ENCODE results near the gene LRP1B.

Gene LRP1B

GRCh38 chr2:140869925-140870324, 1260.9 kb downstream of the LRP1B start:
- no peak for DNase-seq (ENCODE audit: low read depth in 3 of 3, low spot score in 1 of 3)

- DNase-seq (ENCODE audit: low read depth in 3 of 3, low spot score in 1 of 3): no peak
Measured at GRCh38 chr2:140869107-140869506, 1261.7 kb downstream of the LRP1B start.

GRCh38 chr2:140865837-140866236, 1265.0 kb downstream of the LRP1B start:
- DNase-seq (ENCODE audit: low read depth in 3 of 3, low spot score in 1 of 3): no peak

DNA sequence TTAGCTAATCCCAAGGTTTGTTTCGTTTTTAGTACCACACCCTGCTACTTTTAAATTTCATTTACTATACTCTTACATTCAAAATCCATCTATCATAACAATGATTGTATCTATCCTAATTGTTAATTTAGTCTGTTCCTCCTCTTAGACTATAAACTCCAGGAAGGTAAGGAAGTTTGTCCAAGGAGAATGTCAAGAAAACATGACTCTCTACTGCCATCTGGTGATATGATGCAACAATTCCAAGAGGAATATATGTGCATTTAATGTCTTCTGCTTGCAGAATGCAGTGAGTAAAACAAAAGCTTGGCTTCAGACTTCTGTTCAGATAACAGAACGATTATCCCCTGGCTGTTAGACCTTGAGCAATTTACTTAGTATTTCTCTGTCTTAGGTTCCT, 1267.1 kb downstream of the LRP1B start:
- DNase-seq (ENCODE audit: low read depth in 3 of 3, low spot score in 1 of 3): no peak

GRCh38 chr2:140862181-140862580, 1268.6 kb downstream of the LRP1B start:
- no peak for DNase-seq (ENCODE audit: low read depth in 3 of 3, low spot score in 1 of 3)

DNA sequence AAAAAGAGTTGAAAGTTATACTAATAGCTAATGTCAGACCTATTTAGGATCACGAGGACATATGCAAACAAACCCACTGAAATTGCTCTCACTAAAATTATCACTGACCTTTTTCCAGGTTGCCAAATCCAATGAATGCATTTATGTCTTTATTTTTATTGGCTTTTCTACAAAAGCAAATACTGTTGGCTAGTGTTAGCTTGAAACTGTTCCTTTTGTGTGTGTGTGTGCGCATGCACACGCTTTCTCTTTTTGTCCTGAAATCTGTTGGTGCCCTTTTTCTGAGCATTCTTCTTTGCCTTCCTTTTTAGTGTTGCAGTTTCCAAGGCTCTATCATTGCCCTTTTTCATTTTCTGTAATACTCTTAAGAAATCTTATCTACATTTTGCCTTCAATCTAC, 1269.2 kb downstream of the LRP1B start:
- DNase-seq (ENCODE audit: low read depth in 3 of 3, low spot score in 1 of 3): no peak

DNA sequence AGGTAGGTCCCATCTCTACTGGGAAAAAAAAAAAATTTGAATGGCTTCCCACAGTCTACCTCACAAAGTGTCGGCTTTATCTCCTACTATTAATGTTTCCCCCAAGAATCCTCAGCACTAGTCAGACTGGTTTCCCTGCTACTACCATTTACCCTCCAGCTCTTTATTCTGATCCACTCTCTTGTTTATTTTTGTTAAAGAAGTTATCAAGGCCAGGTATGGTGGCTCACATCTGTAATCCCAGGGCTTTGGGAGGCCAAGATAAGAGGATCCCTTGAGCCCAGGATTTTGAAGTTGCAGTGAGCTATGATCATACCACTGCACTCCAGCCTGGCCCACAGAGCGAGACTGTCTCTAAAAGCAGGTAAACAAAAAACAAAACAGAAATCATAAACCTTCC, 1275.3 kb downstream of the LRP1B start:
- DNase-seq (ENCODE audit: low read depth in 3 of 3, low spot score in 1 of 3): no peak

GRCh38 chr2:140851258-140851981, 1279.4 kb downstream of the LRP1B start:
- DNase-seq (ENCODE audit: low read depth in 3 of 3, low spot score in 1 of 3): no peak

- no peak for DNase-seq (ENCODE audit: low read depth in 3 of 3, low spot score in 1 of 3)
Measured at GRCh38 chr2:140843186-140843585, 1287.6 kb downstream of the LRP1B start.

DNA sequence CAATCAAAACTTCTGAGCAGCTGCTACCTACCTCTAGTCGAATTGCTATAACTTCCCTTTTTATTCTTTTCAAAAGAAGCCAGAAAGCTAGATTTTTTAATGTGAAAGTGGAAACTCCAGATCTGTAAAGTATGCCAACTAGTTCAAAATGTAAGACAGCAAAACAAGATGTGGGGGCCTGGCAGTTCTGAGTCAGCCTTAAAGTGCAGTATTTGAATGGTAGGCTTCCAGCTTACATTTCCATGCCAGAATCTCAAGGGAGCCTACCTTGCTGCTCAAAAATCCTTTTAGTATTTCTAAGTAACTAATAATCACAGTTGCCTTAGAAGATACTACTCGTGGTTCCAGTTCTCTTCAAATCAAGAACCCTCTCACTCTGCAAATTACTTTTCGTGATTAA, 1288.7 kb downstream of the LRP1B start:
- DNase-seq (ENCODE audit: low read depth in 3 of 3, low spot score in 1 of 3): no peak

DNA sequence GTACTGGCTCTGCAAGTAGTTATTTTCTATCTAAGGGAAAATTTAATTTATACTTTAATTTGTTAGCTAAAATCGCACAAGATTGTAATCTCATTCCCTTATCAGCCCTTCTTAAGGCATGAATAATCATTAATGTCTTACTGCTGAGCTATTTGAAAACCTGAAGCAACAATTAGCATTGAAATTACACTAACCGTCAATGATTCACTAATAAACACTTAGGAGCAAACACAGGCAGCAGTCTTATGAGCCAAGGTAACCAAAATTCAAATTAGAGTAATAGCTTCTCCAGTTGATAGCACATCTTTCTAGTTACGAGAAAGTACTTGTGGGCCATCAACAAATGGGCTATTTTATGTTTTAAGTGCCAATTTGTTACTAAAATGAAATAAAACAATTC, 1289.7 kb downstream of the LRP1B start:
- no peak for DNase-seq (ENCODE audit: low read depth in 3 of 3, low spot score in 1 of 3)

- DNase-seq (ENCODE audit: low read depth in 3 of 3, low spot score in 1 of 3): no peak
Measured at GRCh38 chr2:140836826-140837225, 1294.0 kb downstream of the LRP1B start.

DNA sequence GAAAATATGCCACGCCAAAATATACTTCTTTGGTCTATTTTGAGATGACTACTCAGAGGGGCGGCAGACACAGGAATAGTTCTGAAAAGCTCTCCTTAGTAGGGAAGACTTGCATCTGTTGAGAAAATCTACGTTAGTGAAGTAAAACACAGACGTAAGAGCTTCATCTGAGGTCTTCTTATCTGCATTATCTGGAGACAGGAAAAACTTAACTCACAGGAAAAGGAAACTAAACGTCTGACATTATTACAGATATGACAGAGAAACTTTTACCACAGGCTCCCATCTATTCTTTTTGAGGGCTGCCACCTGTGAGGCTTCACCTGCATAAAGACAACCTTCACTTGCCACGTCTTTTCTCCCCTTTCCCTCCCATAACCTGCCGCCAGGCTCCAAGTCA, 1295.7 kb downstream of the LRP1B start:
- DNase-seq (ENCODE audit: low read depth in 3 of 3, low spot score in 1 of 3): no peak

GRCh38 chr2:140814141-140814540, 1316.7 kb downstream of the LRP1B start:
- DNase-seq (ENCODE audit: low read depth in 3 of 3, low spot score in 1 of 3): no peak

DNA sequence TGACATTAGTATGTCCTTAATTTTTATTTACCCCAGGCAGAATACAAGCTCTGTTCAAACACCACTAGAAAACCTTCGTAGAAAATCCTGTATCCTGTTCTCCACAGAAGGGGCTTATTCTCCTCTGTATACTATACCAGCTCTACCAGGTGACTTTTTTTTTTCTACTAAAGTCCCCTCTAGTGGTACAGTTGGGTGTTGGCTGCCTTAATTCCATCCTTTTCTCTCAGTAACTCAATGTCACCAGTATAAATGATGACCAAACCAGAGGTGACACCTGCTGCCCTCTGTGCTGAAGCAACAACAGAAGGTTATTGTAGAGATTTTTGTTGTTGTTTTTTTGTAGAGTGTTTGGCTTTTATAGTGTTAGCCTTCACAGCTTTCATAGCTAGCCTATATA, 1322.0 kb downstream of the LRP1B start:
- no peak for DNase-seq (ENCODE audit: low read depth in 3 of 3, low spot score in 1 of 3)

DNA sequence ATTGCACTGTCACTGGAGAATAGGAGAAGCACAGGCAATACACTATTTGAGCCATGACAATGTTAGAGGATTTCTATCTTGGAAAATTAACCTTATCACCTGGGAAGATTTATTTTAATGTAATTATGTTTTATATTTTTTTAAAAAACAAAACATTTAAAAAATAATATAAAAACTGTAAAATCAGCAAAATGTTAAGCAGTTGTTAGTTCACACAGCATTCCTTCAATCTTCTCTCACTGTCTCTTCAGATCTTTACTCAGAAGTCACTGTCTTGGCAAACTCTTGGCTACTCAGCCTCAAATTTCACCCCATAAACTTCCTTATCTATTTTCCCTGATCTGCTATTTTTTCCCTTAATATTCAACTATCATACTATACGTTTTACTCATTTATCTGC, 1322.6 kb downstream of the LRP1B start:
- no peak for DNase-seq (ENCODE audit: low read depth in 3 of 3, low spot score in 1 of 3)

DNA sequence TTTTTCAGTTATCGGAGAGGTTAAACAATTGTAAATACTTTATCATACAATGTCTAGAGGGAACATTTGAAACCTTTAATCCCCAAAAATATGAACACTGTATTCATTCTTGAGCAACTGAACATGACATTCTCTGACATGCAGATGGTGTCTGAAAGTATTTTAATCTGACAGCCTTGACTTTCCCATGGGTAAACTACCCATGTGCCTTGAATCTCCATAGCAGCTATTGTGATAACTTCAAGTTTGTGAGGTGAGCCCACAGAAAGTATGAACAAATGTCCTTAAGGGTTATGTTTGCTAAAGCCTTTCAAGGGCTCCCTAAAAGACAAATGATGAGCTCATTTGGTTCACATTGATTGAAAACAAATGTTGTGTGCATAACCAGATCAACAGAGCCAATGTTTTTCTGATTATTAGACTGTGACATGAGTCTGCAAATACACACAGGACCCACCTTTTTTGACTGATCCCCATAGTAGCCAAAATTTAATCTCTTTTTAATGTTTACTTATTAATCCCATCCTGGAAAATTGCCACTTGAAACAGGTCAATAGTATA, 1326.0 kb downstream of the LRP1B start:
- DNase-seq (ENCODE audit: low read depth in 3 of 3, low spot score in 1 of 3): no peak

DNA sequence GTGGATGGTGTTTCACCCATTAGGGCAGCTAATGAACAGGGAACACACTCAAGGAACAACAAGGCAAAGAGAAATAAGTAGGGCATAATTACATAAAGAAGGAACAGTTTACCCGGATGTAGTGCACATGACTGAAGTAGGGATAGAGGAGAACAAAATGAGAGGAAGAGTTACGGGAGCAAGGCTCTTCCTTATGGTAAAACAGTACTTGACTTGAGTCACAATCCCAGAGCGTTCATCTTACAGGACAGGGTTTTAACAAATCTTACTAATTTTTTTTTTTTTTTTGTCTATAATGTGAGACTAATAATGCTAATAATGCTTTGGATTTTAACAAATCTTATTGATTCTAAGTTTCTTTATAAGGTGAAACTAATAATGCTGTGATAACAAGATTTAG, 1329.5 kb downstream of the LRP1B start:
- no peak for DNase-seq (ENCODE audit: low read depth in 3 of 3, low spot score in 1 of 3)

- DNase-seq (ENCODE audit: low read depth in 3 of 3, low spot score in 1 of 3): no peak
Measured at GRCh38 chr2:140797718-140798117, 1333.1 kb downstream of the LRP1B start.

GRCh38 chr2:140791802-140792201, 1339.0 kb downstream of the LRP1B start:
- DNase-seq (ENCODE audit: low read depth in 3 of 3, low spot score in 1 of 3): no peak

- no peak for DNase-seq (ENCODE audit: low read depth in 3 of 3, low spot score in 1 of 3)
Measured at GRCh38 chr2:140786585-140786984, 1344.2 kb downstream of the LRP1B start.

GRCh38 chr2:140775411-140775810, 1355.4 kb downstream of the LRP1B start:
- no peak for DNase-seq (ENCODE audit: low read depth in 3 of 3, low spot score in 1 of 3)

DNA sequence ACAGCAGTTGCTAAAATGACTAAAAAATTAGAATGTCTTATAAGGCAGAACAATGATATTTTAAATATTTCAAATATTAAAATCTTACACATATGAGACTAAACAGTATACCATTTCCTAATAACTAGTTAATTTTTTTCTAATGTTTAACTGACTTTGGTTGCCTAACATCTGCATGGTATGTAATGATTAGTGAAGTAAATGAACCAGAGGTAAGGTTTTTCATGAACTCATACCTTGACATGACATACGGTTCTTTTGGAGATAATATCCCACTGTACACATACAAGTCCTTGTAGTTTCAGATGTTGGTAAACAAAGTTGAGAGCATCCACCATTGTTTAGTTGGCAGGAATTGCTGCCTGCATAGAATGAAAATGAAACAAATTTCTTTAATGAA, 1360.2 kb downstream of the LRP1B start:
- DNase-seq (ENCODE audit: low read depth in 3 of 3, low spot score in 1 of 3): no peak

Data from stimulated activated CD4-positive, alpha-beta T cell treated with anti-CD3 and anti-CD28 coated beads, TNF-alpha, amount 100 ng/mL, for 1 hour (primary cell).